HG03354 (cell line): ENCODE measurements around the gene TAC4.
"Not testable (repeated sequence)": the region's sequence is repeated elsewhere in the genome, so short reads cannot be mapped to it uniquely, and the experiment has no call there.

Experiments used
- ATAC-seq: cut with Tn5 transposase; IDR thresholded peaks from one replicate; pipeline ENCODE4 v1.9.1; 2021; ENCODE audit warnings: mild to moderate bottlenecking; ENCODE audit not compliant: unreplicated experiment, poor library complexity, severe bottlenecking

The TAC4 gene

DNA sequence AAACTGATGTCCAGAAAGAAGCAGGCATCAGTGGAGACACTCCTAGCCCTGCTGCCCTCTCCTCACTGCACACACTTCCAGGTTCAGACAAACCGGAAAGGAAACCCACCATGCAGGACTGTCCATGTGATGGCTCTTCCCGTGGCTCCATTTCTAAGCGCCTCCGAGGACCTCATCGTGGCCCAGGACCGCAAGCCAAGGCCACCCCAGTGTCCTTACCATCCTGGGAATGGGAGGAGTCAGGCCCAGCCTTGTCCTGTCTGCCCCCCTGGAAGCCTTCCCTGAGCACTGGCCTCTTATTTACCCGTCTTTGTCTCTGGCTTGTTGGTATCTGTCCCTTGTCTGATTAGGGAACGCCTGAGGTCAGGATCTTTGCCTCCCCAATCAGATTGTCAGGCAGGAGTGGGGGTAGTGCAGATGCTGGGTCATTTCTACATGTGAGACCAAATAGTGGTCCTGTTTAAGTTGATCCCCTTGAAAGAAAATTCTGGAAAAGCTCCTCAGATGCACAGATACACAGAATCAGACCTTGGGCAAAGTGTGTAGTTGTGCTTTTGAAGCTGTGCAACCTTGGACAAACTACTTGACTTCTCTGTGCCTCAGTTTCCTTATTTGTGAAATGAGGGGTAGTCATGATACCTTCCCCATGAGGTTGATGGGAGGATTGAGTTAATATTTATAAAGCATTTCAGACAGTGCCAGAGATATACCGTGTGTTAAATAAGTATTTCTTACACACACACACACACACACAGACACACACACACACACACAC lies 744 bp downstream of the TAC4 start:
- no peak for ATAC-seq

DNA sequence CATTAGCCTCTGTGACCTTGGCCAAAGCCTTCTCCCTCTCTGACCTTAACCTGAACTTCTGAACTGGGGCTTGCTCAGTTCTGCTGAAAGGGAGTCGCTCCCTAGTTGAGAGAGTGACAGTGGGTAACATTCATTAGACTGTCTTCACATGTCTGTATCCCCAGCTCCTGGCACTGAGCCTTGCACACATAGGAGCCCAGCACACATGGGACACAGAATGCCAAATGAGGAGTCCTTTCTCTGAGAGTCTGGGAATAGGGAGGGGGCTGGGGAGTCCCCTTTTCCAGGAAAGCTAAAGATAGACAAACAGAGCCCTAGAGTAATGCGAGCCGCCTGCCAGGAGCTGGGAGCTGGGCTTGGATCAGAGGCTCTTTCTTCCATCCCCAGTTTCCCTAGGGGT lies 2.5 kb downstream of the TAC4 start:
- no peak for ATAC-seq

- no peak for ATAC-seq
Measured at GRCh38 chr17:49843774-49844350, 4.0 kb downstream of the TAC4 start.

GRCh38 chr17:49842846-49843245 lies 5.0 kb downstream of the TAC4 start:
- ATAC-seq, result no peak

DNA sequence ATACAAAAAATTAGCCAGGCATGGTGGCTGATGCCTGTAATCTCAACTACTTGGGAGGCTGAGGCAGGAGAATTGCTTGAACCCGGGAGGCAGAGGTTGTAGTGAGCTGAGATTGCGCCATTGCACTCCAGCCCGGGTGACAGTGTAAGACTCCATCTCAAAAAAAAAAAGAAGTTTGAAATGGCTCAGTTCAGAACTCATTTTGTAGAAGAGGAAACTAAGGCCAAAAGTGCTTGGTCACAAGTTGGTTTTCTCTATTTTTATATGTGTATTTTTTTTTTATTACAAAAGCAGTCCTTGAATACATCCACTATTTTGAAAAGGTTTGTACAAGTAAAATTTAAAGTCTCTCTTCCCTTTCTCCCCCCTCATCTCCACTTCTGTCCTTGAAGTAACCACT lies 5.5 kb downstream of the TAC4 start:
- ATAC-seq, result no peak

- no peak for ATAC-seq
Measured at GRCh38 chr17:49841548-49841947, 6.3 kb downstream of the TAC4 start.

GRCh38 chr17:49839455-49839854 lies 8.4 kb downstream of the TAC4 start:
- no peak for ATAC-seq

DNA sequence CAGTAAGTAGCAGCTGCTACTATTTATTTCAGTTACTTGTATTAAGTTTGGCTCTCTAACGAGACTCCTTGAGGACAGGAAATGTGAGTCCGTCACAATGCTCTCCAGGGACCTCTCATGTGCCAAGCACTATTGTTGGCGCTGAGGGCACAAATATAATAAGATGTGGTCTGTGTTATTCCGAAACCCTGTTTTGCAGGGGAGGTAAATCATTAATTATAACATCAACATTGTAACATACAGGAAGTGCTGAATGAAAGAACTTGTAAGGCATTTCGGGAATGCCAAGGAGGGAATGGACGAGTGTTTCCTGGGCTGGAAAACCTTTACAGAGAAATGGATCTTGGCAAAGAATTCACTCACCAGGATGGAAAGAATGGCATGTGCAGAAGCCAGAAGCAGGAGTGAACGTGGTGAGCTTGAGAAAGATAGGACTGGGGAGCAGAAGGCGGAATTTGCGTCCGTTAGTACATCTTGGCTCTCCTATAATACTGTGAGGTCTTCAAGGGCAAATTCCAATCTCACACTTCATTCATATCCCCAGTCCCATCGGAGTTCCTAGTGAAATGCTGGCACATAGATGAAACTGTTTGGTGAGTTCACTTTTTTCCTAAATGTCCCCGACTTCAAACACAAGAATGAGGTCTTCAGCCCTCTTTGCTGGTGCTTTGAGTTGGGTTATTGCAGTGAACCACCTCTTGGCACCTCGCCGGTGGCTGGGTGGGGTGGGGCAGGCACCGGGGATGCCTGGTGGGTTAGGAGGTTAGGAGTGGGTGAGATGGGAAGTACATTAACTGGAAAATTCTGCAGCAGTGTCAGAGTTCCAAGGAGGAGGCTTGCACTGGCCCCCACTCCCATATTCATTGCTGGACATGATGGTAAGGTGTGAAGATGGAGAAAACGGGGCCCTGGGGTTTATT lies 11.5 kb downstream of the TAC4 start:
- ATAC-seq, result peak; percentile 51

- no peak for ATAC-seq
Measured at GRCh38 chr17:49835472-49835871, 12.4 kb downstream of the TAC4 start.

- no peak for ATAC-seq
Measured at GRCh38 chr17:49834118-49834743, 13.6 kb downstream of the TAC4 start.

DNA sequence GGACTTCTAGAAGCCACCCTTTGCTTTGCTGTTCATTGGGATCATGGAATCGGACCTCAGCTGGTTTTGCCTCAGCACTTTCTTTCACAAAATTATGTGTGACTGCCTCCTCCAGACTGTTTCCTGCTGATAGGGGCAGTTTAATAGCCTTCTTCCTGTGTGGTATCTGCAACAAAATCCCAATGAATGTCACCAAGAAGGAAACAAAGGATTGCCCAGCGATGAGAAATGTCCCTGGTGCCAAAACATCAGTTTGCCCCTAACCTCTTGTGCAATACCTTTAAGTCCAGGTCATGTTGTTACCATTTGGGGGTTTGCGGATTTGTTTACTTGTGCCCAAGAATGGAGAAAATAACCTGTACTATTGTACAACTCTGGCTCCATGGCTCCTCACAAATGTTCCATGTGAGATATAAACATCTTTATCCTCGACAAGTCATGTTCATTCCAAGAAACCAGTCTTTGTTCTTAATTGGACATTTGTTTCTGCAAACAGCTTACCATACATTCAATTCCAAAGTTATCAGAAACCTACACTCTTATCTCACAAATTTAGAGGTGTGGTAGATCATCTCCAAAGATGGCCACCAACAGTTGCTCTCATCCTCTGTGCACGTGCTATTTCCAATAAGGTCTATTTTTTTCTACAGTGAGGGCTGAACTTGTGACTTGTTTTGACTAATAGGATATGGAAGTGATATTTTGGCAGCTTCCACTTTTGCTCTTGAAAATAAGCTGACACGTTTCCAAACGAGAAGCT lies 14.8 kb downstream of the TAC4 start:
- no peak for ATAC-seq

- no peak for ATAC-seq
Measured at GRCh38 chr17:49830605-49831004, 17.3 kb downstream of the TAC4 start.

DNA sequence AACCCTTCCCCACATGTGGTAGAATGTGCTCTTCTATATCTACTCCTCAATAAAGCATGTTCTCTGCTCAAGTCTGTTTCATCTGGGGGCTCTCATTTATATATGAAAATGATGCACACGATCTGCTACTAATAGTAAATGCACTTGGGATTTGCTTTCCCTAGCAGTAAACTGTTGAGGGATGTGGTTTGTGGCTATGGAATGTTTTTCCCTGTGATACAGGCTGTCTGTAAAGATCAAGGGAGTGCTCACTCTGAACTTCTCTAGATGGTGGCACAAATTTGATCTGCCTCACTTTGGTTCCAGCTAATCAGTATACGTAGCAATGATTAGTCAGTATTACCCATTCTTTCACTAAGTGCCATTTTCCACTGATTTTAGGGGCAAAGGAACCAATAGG lies 18.8 kb downstream of the TAC4 start:
- ATAC-seq, result no peak

DNA sequence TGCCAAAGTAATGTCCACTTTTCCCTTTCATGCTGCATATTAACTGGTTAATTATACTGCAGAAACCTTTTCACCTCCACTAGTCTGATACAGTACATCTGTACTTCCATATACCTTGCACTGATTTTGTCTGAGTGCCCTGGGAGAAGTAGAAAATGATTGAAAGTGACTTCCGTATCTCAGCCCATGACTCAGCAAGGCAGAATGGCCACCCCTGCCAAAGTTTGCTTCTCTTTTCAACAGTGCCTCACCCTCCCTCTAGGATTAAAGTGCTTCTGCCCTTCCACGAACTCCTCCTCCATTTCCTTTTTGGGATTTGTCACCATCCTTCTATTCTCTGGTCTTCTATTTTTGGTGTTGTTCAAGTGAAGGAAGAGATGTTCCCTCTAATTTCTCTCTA lies 19.5 kb downstream of the TAC4 start:
- ATAC-seq, result not testable (repeated sequence)

- ATAC-seq, result no peak
Measured at GRCh38 chr17:49825645-49826044, 22.2 kb downstream of the TAC4 start.

GRCh38 chr17:49823614-49824013 lies 24.3 kb downstream of the TAC4 start:
- no peak for ATAC-seq

GRCh38 chr17:49822829-49823228 lies 25.0 kb downstream of the TAC4 start:
- no peak for ATAC-seq

- no peak for ATAC-seq
Measured at GRCh38 chr17:49821916-49822315, 26.0 kb downstream of the TAC4 start.

DNA sequence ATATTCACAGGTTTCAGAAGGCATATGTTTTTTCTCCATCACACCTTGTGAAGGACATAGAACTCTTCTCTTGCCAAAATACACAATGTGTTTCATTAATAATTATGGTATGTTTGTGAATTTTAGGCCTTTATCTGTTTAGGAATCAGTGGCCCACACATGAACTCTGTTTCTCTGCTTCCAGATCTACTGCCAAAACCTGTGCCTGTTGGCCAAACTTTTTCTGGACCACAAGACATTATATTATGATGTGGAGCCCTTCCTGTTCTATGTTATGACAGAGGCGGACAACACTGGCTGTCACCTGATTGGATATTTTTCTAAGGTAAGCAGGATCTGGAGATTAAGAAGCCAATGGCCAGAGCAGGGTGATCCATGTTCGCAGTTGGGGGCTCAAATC lies 26.4 kb downstream of the TAC4 start:
- ATAC-seq, result no peak

DNA sequence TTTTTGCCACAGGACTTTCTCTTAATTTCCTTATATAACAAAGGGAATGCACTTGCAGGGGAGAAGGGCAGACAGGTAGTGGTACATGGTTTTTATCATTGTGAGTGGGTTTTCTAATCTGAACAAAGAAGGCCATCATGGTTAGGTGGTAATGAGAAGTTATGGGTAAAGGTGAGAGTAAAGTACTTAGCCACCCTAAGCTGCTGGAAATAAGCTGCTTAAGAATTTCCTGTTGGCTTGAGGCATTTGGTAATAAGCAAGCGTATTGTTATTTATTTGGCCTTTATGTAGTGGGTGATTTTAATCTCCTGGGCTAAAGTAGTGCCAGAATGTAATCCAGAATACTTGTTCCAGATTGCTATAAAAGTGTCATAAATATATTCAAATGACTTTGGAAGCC lies 27.1 kb downstream of the TAC4 start:
- ATAC-seq, result no peak
